K562 treated with DMSO at 1 percent for 12 hours (cell line): Measurements from ENCODE around the gene WFDC8. TPM values are rescaled to one million over a fixed set of nuclear protein-coding genes. Genes with fewer than 3 reads are reported as not detected.

ENCODE experiments used
- total RNA-seq: library from RNA; unstranded; fragments of 300-600 nt; gene quantifications from 2 replicates; pipeline ENCODE4 v1.2.3, GENCODE V29; 2022; ENCODE audit not compliant: insufficient read depth

WFDC8 gene
- total RNA-seq: not detected in 2 replicates

GRCh38 chr20:45579184-45579583 lies at the start of gene WFDC8:
Gene WFDC8 (minus strand): TSS chr20:45579284. CDS start chr20:45579247, 37 bp downstream.

GRCh38 chr20:45547206-45547770 lies 31.8 kb downstream of the WFDC8 start, which contains the start of gene EPPIN:
Gene EPPIN (minus strand): TSS chr20:45547401. CDS start chr20:45547357, 44 bp downstream.

GRCh38 chr20:45539382-45539781 lies 39.7 kb downstream of the WFDC8 start, which contains the start of gene WFDC6:
Gene WFDC6 (minus strand): TSS chr20:45539482. CDS start chr20:45539407, 75 bp downstream.

GRCh38 chr20:45515147-45515913 lies 63.8 kb downstream of the WFDC8 start, which contains the start of gene SPINT3:
Gene SPINT3 (minus strand): TSS chr20:45515622. CDS start chr20:45515608, 14 bp downstream.

Other genes with a start within 250 kb of the WFDC8 start
- 10.0 and 15.6 TPM in 2 replicates for gene SDC4, start 230.9 kb downstream of the WFDC8 start, total RNA-seq
- gene SYS1, start 216.1 kb downstream of the WFDC8 start, total RNA-seq: 11.9 and 19.6 TPM in 2 replicates
- gene TP53TG5, start 201.0 kb downstream of the WFDC8 start, total RNA-seq: not detected in 2 replicates
- gene DBNDD2, start 171.0 kb downstream of the WFDC8 start, total RNA-seq: 59.6 and 63.6 TPM in 2 replicates
- gene PIGT, start 163.1 kb downstream of the WFDC8 start, total RNA-seq: 89.3 and 114 TPM in 2 replicates
- not detected in 2 replicates for gene WFDC2, start 109.5 kb downstream of the WFDC8 start, total RNA-seq
- gene SPINT3, start 63.7 kb downstream of the WFDC8 start, total RNA-seq: not detected in 2 replicates
- not detected in 2 replicates for gene WFDC6, start 39.8 kb downstream of the WFDC8 start, total RNA-seq
- not detected in 2 replicates for gene EPPIN, start 31.9 kb downstream of the WFDC8 start, total RNA-seq
- gene WFDC10A, start 50.5 kb upstream of the WFDC8 start, total RNA-seq: not detected in 2 replicates
- gene WFDC9, start 52.0 kb upstream of the WFDC8 start, total RNA-seq: not detected in 2 replicates
- not detected in 2 replicates for gene WFDC11, start 91.0 kb upstream of the WFDC8 start, total RNA-seq
- not detected in 2 replicates for gene WFDC13, start 122.8 kb upstream of the WFDC8 start, total RNA-seq
- gene WFDC10B, start 125.7 kb upstream of the WFDC8 start, total RNA-seq: not detected in 2 replicates
- gene SPINT4, start 143.1 kb upstream of the WFDC8 start, total RNA-seq: not detected in 2 replicates
- not detected in 2 replicates for gene WFDC3, start 212.6 kb upstream of the WFDC8 start, total RNA-seq
- gene DNTTIP1, start 212.7 kb upstream of the WFDC8 start, total RNA-seq: 40.3 and 42.3 TPM in 2 replicates
- gene UBE2C, start 233.4 kb upstream of the WFDC8 start, total RNA-seq: 1.5 TPM in 1 of 2 replicates, not detected in the other
- not detected in 2 replicates for gene TNNC2, start 248.0 kb upstream of the WFDC8 start, total RNA-seq